GM19025 (cell line): ENCODE results near the gene LCLAT1.
"Not testable (repeated sequence)": the region's sequence is repeated elsewhere in the genome, so short reads cannot be mapped to it uniquely, and the experiment has no call there.

Experiments used
- ATAC-seq: cut with Tn5 transposase; IDR thresholded peaks from one replicate; pipeline ENCODE4 v1.9.1; 2021; ENCODE audit warnings: mild to moderate bottlenecking, low read depth, moderate library complexity; ENCODE audit not compliant: unreplicated experiment

Gene LCLAT1

DNA sequence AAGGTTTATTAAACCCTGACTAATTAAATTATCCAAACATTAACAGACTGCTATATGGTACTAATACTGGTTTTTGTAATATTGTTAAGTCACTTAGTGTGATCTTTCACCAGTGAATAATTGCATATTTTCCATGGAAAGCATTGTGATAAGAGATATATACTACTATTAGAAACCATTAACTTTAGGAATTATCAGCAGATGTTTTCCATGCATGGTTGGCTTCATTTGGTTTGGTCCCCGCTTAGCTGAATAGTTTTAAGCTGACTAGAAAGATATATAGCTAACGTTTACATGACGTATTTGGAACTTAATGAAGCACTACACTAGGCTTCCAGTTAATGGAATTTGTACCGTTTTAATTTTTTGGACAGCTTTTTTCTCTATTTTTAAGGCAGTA lies 37.9 kb downstream of the LCLAT1 start:
- ATAC-seq: no peak

- no peak for ATAC-seq
These were observed 39.6 kb downstream of the LCLAT1 start for GRCh38 chr2:30486655-30487054.

GRCh38 chr2:30487603-30488002 lies 40.6 kb downstream of the LCLAT1 start:
- ATAC-seq: no peak

GRCh38 chr2:30488012-30488659 lies 41.1 kb downstream of the LCLAT1 start:
- no peak for ATAC-seq

DNA sequence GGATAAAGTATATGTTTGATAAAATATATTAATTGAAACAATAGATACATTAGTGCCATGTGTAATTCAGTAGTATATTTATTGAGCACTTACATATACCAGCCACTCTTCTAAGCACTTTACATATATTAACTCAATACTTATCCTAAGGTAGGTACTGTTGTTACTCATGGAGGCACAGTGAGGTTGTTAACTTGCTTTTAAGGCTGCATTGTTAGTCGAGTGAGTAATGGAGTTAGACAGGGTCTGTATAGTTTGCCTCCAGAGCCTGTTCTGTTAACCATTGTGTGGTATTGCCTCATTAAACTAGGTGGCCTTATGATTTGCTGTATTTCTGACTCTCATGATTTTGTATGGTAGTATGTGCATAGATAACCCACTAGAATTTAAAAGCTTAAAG lies 44.2 kb downstream of the LCLAT1 start:
- ATAC-seq: no peak

DNA sequence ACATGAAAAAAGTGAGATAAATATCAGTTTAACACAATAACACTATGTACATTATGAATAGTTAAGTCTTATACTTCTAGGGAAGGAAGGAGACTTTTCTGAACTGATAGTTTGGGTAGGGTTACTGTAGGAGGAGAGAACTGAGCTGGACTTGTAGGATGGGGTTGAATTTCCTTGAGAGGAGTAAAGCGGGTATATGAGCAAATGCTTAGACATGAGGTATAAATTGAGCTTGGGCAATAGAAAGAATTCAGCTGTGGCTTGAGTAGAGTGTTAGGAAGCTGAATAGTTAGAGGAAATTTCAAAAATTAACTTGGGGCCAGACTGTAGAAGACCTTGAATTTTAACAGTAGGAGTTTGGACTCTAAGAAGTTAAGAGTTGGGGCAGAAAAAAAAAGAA lies 45.1 kb downstream of the LCLAT1 start:
- ATAC-seq: no peak

- no peak for ATAC-seq
These were observed 45.6 kb downstream of the LCLAT1 start for GRCh38 chr2:30492619-30493018.

DNA sequence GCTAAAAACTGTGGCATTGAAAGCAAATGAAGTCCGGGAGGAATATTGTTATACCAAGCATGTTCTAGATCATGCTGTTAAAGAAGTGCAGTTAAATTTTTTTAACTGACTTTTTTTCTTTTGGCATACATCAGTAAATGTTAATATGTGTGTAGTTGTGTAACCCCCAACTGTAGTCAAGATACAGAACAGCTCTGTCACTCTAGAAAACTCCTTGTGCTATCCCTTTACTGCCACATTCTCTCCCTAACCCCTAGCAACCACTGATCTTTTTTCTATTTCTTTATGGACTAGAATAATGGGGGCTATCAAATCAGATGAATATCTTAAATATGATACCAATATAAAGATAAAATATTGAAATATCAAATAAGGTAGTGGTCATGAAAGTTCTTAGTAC lies 46.4 kb downstream of the LCLAT1 start:
- ATAC-seq: no peak

- not testable (repeated sequence) for ATAC-seq
These were observed 48.9 kb downstream of the LCLAT1 start for GRCh38 chr2:30495896-30496295.

DNA sequence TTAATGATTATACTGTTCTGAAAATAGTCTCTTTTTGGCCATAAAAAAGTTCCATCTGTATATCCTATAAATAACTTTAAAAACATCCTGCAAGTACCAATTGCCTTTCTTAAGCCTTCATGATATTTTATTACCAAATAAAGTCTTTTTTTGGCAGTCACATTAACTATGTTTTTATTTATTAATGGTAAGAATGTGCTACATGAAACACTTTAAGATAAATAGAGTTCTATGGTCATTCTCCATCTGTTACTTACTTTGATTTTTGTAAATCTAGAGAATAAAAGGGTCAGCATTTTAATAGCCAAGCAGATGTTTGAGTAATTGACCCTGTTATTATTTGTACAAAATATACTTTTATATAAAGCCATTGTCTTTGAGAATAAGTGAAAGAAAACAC lies 52.6 kb downstream of the LCLAT1 start:
- ATAC-seq: no peak

DNA sequence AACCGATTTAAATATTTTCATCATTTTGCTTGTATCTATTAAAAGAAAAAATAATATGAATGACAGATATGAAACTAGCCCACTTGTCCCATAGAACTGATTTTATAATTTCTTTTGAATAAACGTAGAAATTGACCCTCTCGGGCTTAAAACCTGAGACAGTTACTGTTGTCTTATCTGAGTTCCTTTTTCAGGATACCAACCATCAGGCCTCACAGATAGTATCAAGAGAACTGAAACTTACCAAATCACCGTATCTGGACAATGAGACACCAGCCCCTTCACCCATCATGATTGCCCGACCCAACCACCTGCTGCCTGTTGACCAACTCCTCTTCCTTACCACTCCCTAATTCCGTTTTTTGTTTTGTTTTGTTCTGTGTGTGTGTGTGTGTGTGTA lies 53.7 kb downstream of the LCLAT1 start:
- no peak for ATAC-seq

DNA sequence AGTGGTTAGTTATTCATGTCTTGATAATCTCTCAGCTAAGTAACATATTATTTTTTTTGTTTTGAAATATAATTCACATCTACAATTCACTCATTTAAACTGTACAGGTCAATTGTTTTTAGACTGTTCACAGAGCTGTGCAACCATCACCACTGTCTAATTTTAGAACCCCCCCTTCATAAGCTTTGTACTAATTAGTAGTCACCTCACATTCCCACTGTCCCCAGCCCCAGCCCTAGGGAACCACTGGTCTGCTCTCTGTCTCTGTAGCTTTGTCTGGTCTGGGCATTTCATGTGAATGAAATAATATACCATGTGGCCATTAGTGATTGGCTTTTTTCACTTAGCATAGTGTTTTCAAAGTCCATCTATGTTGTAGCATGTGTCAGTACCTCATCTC lies 55.3 kb downstream of the LCLAT1 start:
- ATAC-seq: no peak

GRCh38 chr2:30503007-30503694 lies 56.1 kb downstream of the LCLAT1 start:
- no peak for ATAC-seq

DNA sequence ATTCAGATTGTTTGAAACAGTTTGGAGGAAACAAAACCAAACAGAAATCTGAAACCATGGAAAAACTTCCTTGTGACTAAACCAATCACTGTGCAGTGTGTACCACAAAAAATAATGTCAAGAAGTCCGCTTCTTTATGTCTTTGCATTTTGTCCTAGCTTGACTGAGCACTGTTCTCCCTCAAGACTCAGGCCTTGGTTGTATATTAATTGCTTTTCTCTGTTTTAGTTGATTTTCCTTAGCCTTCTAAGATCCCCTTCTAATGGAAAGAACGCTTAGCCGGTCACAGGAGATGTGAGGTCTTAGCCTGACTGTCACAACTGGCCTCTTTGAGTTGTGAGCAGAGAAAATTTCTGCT lies 56.6 kb downstream of the LCLAT1 start:
- no peak for ATAC-seq

GRCh38 chr2:30504731-30505130 lies 57.7 kb downstream of the LCLAT1 start:
- ATAC-seq: no peak

DNA sequence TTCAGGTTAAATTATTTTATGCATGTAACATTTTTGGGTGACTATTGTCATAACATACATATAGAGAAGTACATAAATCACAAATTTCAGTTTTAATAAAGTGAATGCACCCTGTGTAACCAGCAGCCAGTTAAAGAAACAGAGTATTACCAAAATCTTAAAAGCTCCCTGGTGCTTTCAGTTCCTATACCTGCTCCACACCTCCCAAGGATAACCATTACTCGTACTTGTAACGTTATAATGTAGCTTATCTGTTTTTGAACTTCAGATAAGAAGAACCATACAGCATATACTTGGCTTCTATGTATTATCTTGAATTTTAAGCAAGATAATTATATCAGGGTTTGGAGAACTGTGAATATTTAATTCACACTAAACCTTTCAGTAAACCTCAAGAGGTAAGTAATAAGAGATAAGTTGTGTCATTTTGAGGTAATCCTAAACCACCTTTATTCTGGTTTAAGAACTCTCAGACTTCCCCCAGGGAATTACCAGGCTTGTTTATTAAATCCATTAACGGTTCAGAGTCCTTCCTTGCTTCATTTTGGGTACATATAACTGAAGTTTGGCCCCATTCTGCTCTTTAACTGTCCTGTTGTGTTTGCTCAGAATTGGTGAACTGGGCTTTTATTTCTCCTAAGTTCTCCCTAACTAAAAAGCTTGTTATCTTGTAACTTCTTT lies 58.6 kb downstream of the LCLAT1 start:
- ATAC-seq: no peak

DNA sequence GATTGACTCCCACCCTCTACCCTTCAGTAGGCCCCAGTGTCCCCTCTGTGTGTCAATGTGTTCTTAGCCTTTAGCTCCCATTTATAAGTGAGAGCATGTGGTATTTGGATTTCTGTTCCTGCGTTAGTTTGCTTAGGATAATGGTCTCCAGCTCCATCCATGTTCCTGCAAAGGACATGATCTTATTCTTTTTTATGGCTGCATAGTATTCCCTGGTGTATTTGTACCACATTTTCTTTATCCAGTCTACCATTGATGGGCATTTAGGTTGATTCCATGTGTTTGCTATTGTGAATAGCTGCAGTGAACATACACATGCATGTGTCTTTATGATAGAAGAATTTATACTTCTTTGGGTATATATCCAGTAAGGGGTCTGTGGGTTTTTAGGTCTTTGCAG lies 60.4 kb downstream of the LCLAT1 start:
- not testable (repeated sequence) for ATAC-seq

GRCh38 chr2:30509716-30510115 lies 62.7 kb downstream of the LCLAT1 start:
- no peak for ATAC-seq

DNA sequence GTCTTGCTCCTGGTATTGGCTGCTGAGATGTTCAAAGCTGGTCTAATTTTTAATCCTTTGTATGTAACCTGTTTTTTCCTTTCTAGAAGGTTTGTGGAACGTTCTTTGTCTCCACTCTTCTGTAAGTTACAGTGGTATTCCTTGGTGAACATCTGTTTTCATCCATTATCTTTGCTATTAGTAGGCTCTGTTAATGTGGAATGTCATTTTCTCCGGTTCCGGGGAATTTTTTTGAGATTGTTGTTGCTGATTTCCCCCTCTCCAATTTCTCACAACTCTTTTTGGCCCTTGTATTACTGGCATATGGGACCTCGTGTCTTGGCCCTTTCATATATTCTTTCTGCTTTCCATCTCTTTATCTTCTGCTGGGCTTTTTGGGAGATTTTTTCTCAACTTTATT lies 63.4 kb downstream of the LCLAT1 start:
- no peak for ATAC-seq

- no peak for ATAC-seq
These were observed 64.4 kb downstream of the LCLAT1 start for GRCh38 chr2:30511122-30512083.
